IMR-90 (cell line): ENCODE data around the gene PLA2G4A. TPM values are rescaled to one million over a fixed set of nuclear protein-coding genes. Genes with fewer than 3 reads are reported as not detected.
A peak's percentile ranks its signal among the peaks of the same experiment; 100 is the strongest.

ENCODE experiments used
- ATAC-seq: fragments of 200-7000 bp; cut with Tn5 transposase; 2 replicates; pipeline ENCODE4 v1.9.1; 2020; ENCODE audit warnings: low read depth, mild to moderate bottlenecking, moderate library complexity
- BruUV-seq: library from RNA; stranded (reverse); fragments of 400-500 nt; replicated peaks from 2 replicates; lab custom pipeline; 2021; lab: Mats Ljungman, UMichigan
- CTCF ChIA-PET: fragments of 300-600 bp; formaldehyde crosslinking; extraction: SDS; loops from one replicate; lab custom pipeline; 2021; ENCODE audit warnings: antibody characterized with exemption; lab: Yijun Ruan, JAX
- POLR2A ChIA-PET: fragments of 300-600 bp; sonication (Branson Sonifier 250); formaldehyde crosslinking; loops from one replicate; lab custom pipeline; 2022; ENCODE audit warnings: antibody characterized with exemption; ENCODE audit not compliant: unreplicated experiment; lab: Charles Lee
- DNase-seq: peaks from one replicate; pipeline ENCODE4 v3.0.0; 2013
- H2AFZ ChIP-seq: replicated peaks from 2 replicates; pipeline ENCODE3; 2013; ENCODE audit warnings: low read length, mild to moderate bottlenecking; ENCODE audit not compliant: poor library complexity
- H2AK5ac ChIP-seq: 2 replicates; pipeline ENCODE4 v1.6.1; 2013; ENCODE audit warnings: low read depth, low read length, inconsistent platforms
- H2AK9ac ChIP-seq: replicated peaks from 2 replicates; pipeline ENCODE3; 2013; ENCODE audit warnings: mild to moderate bottlenecking, low read depth, low read length, moderate library complexity; ENCODE audit not compliant: poor library complexity
- H2BK120ac ChIP-seq: 2 replicates; pipeline ENCODE4 v1.6.1; 2013; ENCODE audit warnings: low read depth, low read length, inconsistent platforms
- H2BK15ac ChIP-seq: 3 replicates; pipeline ENCODE4 v1.6.1; 2013; ENCODE audit warnings: low read depth, low read length, inconsistent platforms
- H2BK20ac ChIP-seq: 2 replicates; pipeline ENCODE4 v1.6.1; 2013; ENCODE audit warnings: low read depth, mild to moderate bottlenecking, inconsistent platforms, low read length, moderate library complexity
- H2BK5ac ChIP-seq: 2 replicates; pipeline ENCODE4 v1.6.1; 2013; ENCODE audit warnings: mild to moderate bottlenecking, low read depth, low read length, inconsistent platforms; ENCODE audit not compliant: poor library complexity, severe bottlenecking
- H3K14ac ChIP-seq: replicated peaks from 2 replicates; pipeline ENCODE4 v1.6.1; 2013; ENCODE audit warnings: low read depth, low read length, inconsistent platforms
- H3K18ac ChIP-seq: 2 replicates; pipeline ENCODE4 v1.6.1; 2013; ENCODE audit warnings: low read depth, low read length, control low read depth
- H3K23ac ChIP-seq: 2 replicates; pipeline ENCODE4 v1.6.1; 2013; ENCODE audit warnings: low read depth, low read length, inconsistent platforms
- H3K27ac ChIP-seq: 2 replicates; pipeline ENCODE4 v1.5.1; 2013; ENCODE audit warnings: mild to moderate bottlenecking, control low read depth, low read length; ENCODE audit not compliant: insufficient read depth
- H3K27me3 ChIP-seq: 2 replicates; pipeline ENCODE4 v1.6.1; 2013; ENCODE audit warnings: low read length; ENCODE audit not compliant: control insufficient read depth, insufficient read depth
- H3K36me3 ChIP-seq: 2 replicates; pipeline ENCODE4 v1.6.1; 2013; ENCODE audit warnings: low read length, mixed read lengths; ENCODE audit not compliant: control insufficient read depth, insufficient read depth
- H3K4ac ChIP-seq: 2 replicates; pipeline ENCODE4 v1.6.1; 2013; ENCODE audit warnings: low read depth, low read length, inconsistent platforms
- H3K4me1 ChIP-seq: 2 replicates; pipeline ENCODE4 v1.6.1; 2013; ENCODE audit warnings: low read length, mixed read lengths; ENCODE audit not compliant: control insufficient read depth, insufficient read depth
- H3K4me2 ChIP-seq: 2 replicates; pipeline ENCODE4 v1.6.1; 2013; ENCODE audit warnings: low read depth, mild to moderate bottlenecking, control low read depth, low read length, moderate library complexity
- H3K4me3 ChIP-seq: 2 replicates; pipeline ENCODE4 v1.5.1; 2013; ENCODE audit warnings: low read depth, mild to moderate bottlenecking, control low read depth, low read length, moderate library complexity; ENCODE audit not compliant: insufficient read depth
- H3K56ac ChIP-seq: 2 replicates; pipeline ENCODE4 v1.6.1; 2013; ENCODE audit warnings: low read length, inconsistent platforms; ENCODE audit not compliant: insufficient read depth; ENCODE audit errors: extremely low read depth
- H3K79me1 ChIP-seq, 2 experiments: 2 replicates each; pipeline ENCODE4 v1.6.1; 2013; ENCODE audit warnings: low read length in 2 of 2, inconsistent platforms in 1 of 2, low read depth in 1 of 2
- H3K9ac ChIP-seq: 2 replicates; pipeline ENCODE4 v1.6.1; 2013; ENCODE audit warnings: low read depth, low read length, control low read depth
- H3K9me1 ChIP-seq: 2 replicates; pipeline ENCODE4 v1.6.1; 2013; ENCODE audit warnings: low read length, inconsistent platforms; ENCODE audit not compliant: insufficient read depth
- H3K9me3 ChIP-seq: 2 replicates; pipeline ENCODE4 v1.6.1; 2013; ENCODE audit warnings: low read length; ENCODE audit not compliant: control insufficient read depth, insufficient read depth
- H4K20me1 ChIP-seq: 2 replicates; pipeline ENCODE4 v1.6.1; 2013; ENCODE audit warnings: low read length, inconsistent platforms; ENCODE audit not compliant: insufficient read depth
- H4K5ac ChIP-seq: 2 replicates; pipeline ENCODE4 v1.6.1; 2013; ENCODE audit warnings: mild to moderate bottlenecking, low read depth, low read length, control low read depth
- H4K8ac ChIP-seq, 2 experiments: 2 replicates each; pipeline ENCODE4 v1.6.1; 2013; ENCODE audit warnings: low read depth in 2 of 2, low read length in 2 of 2, control low read depth in 1 of 2, inconsistent platforms in 1 of 2
- H4K91ac ChIP-seq: 2 replicates; pipeline ENCODE4 v1.6.1; 2013; ENCODE audit warnings: low read depth, low read length, inconsistent platforms; ENCODE audit not compliant: insufficient read depth
- BHLHE40 ChIP-seq: fragments of 150-350 bp; IDR thresholded peaks from 2 replicates; pipeline ENCODE4 v1.6.1; 2016; ENCODE audit warnings: mild to moderate bottlenecking, low read depth, low read length
- ELK1 ChIP-seq: fragments of 150-350 bp; IDR thresholded peaks from 2 replicates; pipeline ENCODE4 v1.6.1; 2016; ENCODE audit warnings: low read depth, mild to moderate bottlenecking, low read length, moderate library complexity, borderline replicate concordance
- FOS ChIP-seq: fragments of 150-350 bp; IDR thresholded peaks from 2 replicates; pipeline ENCODE4 v1.6.1; 2016; ENCODE audit warnings: low read depth, low read length
- MAFK ChIP-seq: IDR thresholded peaks from 2 replicates; pipeline ENCODE4 v1.6.1; 2012; ENCODE audit warnings: low read depth, low read length, improper control_type of control experiment
- WGBS, 2 experiments: methylation state at CpG; one replicate each; pipeline versions ENCODE4 v1.1.5 to v1.1.7; 2013; ENCODE audit warnings: missing lambda C conversion rate in 2 of 2; ENCODE audit not compliant: insufficient read length in 1 of 2; ENCODE audit errors: extremely low coverage in 2 of 2; 5-methylcytosine and 5-hydroxymethylcytosine counted together
- dilution Hi-C: fragments of 300-500 bp; cut with HindIII; formaldehyde crosslinking; loops from one replicate; pipeline ENCODE4 v1.14.3; 2018; ENCODE audit warnings: low sequenced_read_pairs; ENCODE audit not compliant: unreplicated experiment
- in situ Hi-C: fragments of 300-500 bp; cut with MboI; formaldehyde crosslinking; loops from 3 replicates; pipeline ENCODE4 v1.14.3; 2019; ENCODE audit warnings: low sequenced_read_pairs, inconsistent platforms, mixed read lengths
- intact Hi-C: fragments of 100-400 bp; cut with micrococcal nuclease; formaldehyde crosslinking; loops from 2 replicates; pipeline ENCODE4 v1.10.0; 2022
- polyA plus RNA-seq, 3 experiments: library from polyadenylated mRNA; depleted of rRNA; stranded (reverse); fragments of >200 nt; gene quantifications; 2 replicates each; pipeline ENCODE4 v1.2.3, GENCODE V29; 2012; ENCODE audit warnings: low replicate concordance in 1 of 3
- total RNA-seq: library from RNA; depleted of rRNA; stranded (reverse); fragments of >200 nt; gene quantifications from 2 replicates; pipeline ENCODE4 v1.2.3, GENCODE V29; 2012

The PLA2G4A gene
- total and polyA plus RNA-seq, 2 of the 4 experiments (the other 2 are of a cell fraction), result 1.6 to 3.8 TPM

GRCh38 chr1:186819126-186819525, 9.6 kb upstream of the PLA2G4A start:
- ChIA-PET POLR2A (no interaction called here), CTCF (no interaction called here)
- Histone ChIP-seq H3K27ac (no peak overlapping the region), H3K23ac (no peak overlapping the region), H3K9me1 (no peaks in the 10 kb centered on the region), H4K8ac (no peak overlapping the region), H4K20me1 (no peaks in the 10 kb centered on the region), H3K4me1 (no peaks in the 10 kb centered on the region), H3K14ac (no peak overlapping the region), H4K5ac (no peak overlapping the region), H2BK5ac (no peak overlapping the region), H3K79me1 (no peaks in the 10 kb centered on the region), H2BK15ac (no peak overlapping the region), H2AK9ac (no peak overlapping the region), H3K4ac (no peak overlapping the region), H3K56ac (no peak overlapping the region), H2AFZ (no peak overlapping the region), H3K9ac (no peak overlapping the region), H3K18ac (no peak overlapping the region), H4K91ac (no peak overlapping the region), H2BK120ac (no peak overlapping the region), H2AK5ac (no peak overlapping the region), H3K36me3 (no peaks in the 10 kb centered on the region), H3K4me3 (no peak overlapping the region), H3K27me3 (no peaks in the 10 kb centered on the region; the same call in 1 of the 2 replicates), H3K9me3 (no peaks in the 10 kb centered on the region), H2BK20ac (no peak overlapping the region), H3K4me2 (no peak overlapping the region)
- TF ChIP-seq FOS (peak; percentile 66), BHLHE40 (0 out of 2 replicates have a peak, but pooled peaks have one; percentile 21), MAFK (no peak), ELK1 (no peak)
- no TSS peak for BruUV-seq
- DNase-seq (peak; percentile 90), ATAC-seq (peak; percentile 88)
- intact Hi-C loops, result no loop called here
- no CpG with 5 or more reads among the region's 3 CpGs for WGBS, 2 experiments
- dilution Hi-C loops, result no loop called here
- in situ Hi-C loops, result no loop called here
